Adrenal gland (tissue), 12 donors: ENCODE data around the gene HOPX. TPM values are rescaled to one million over a fixed set of nuclear protein-coding genes. Genes with fewer than 3 reads are reported as not detected.
"Not testable (repeated sequence)": the region's sequence is repeated elsewhere in the genome, so short reads cannot be mapped to it uniquely, and the experiment has no call there.

Experiments
- DNase-seq, 7 donors: peaks; one replicate each; pipeline ENCODE4 v3.0.0-alpha.2; 2019 to 2020
- H3K27ac ChIP-seq, 5 donors: fragments of 200-600 bp; sonication (generic) in 4 of 5; 1 replicate in 3 of 5; 2 replicates in 2 of 5; pipeline versions ENCODE4 v1.5.1 to v1.8.0; 2016 to 2020; ENCODE audit warnings: mild to moderate bottlenecking in 1 of 5
- H3K27me3 ChIP-seq: fragments of 200-600 bp; 2 replicates; pipeline ENCODE4 v1.8.0; 2021
- H3K36me3 ChIP-seq, 2 donors: fragments of 200-600 bp; replicated peaks in 1 of 2; 1 replicate in 1 of 2; 2 replicates in 1 of 2; pipeline versions ENCODE4 v1.5.1 to v1.8.0; 2018 to 2022
- H3K4me1 ChIP-seq, 2 donors: fragments of 200-600 bp; replicated peaks in 1 of 2; 1 replicate in 1 of 2; 2 replicates in 1 of 2; pipeline versions ENCODE4 v1.5.1 to v1.8.0; 2018 to 2021
- H3K4me3 ChIP-seq, 4 donors: fragments of 200-600 bp; sonication (generic) in 3 of 4; one replicate each; pipeline ENCODE4 v1.5.1; 2016 to 2018
- H3K9me3 ChIP-seq, 3 donors: fragments of 200-600 bp; sonication (generic) in 1 of 3; replicated peaks in 1 of 3; 1 replicate in 2 of 3; 2 replicates in 1 of 3; pipeline versions ENCODE4 v1.5.1 to v1.8.0; 2016 to 2021
- POLR2A ChIP-seq, 2 donors: fragments of 450-650 bp; IDR thresholded peaks; one replicate each; pipeline ENCODE4 v1.6.1; 2017; ENCODE audit warnings: antibody characterized with exemption in 2 of 2, mild to moderate bottlenecking in 2 of 2, moderate library complexity in 1 of 2
- WGBS, 4 donors: extraction: QIAGEN DNeasy Blood & Tissue Kit in 2 of 4; methylation state at CpG; one replicate each; pipeline versions ENCODE4 v1.1.5 to v1.1.7; 2013 to 2017; 5-methylcytosine and 5-hydroxymethylcytosine counted together
- intact Hi-C, 2 donors: fragments of 100-400 bp; cut with DNase I; formaldehyde crosslinking; loops; one replicate each; pipeline versions ENCODE4 v1.14.1 to v1.15.0; 2022 to 2023
- polyA plus RNA-seq, 3 donors: library from polyadenylated mRNA; stranded (reverse); fragments of 200-250 nt in 2 of 3; fragments of 350-450 nt in 1 of 3; fragmentation: Illumina TruSeq in 1 of 3; extraction: RNeasy Lipid Tissue Mini Kit (QIAGEN cat#74804) in 1 of 3; gene quantifications; one replicate each; pipeline ENCODE4 v1.2.3, GENCODE V29; 2013 to 2014
- total RNA-seq, 9 donors: library from RNA; depleted of rRNA in 4 of 9; stranded (reverse); fragments of >200 nt in 4 of 9; fragments of 120-200 nt in 1 of 9; fragmentation: NEBNext Ultra II Directional in 1 of 9; extraction: Animal tissue kit (Norgen Biotek cat#: 25700) in 1 of 9; gene quantifications; one replicate each; pipeline versions ENCODE4 v1.1.0 to v1.2.4, GENCODE V29; 2013 to 2023
- TF ChIP-seq, protein P1 (sequence below), 6 experiments: fragments of 450-650 bp in 4 of 6; fragments of 200-600 bp in 2 of 6; sonication (generic) in 1 of 6; IDR thresholded peaks; 1 replicate in 5 of 6; 2 replicates in 1 of 6; pipeline versions ENCODE4 v1.5.1 to v1.8.0; 2016 to 2021; ENCODE audit warnings: antibody characterized with exemption in 6 of 6, mild to moderate bottlenecking in 2 of 6, moderate library complexity in 1 of 6
- donor health status: healthy with polysubstance abuse.
- donor health status: Bipolar disorder and iron deficiency.
- donor health status: DM: yes; HTN: yes; CAD: no.
- donor health status: DM: no; HTN: no; CAD: no.
- donor health status: DM: no; HTN: no; CAD: no.
- donor health status: DM: yes; HTN: yes; CAD: no.

Gene HOPX
- total and polyA plus RNA-seq, 12 donors: 6.4 to 79.5 (median 28.8) TPM

GRCh38 chr4:56641494-56642051 lies 39.5 kb downstream of the HOPX start:
- H3K27me3 ChIP-seq: no peaks in the 10 kb centered on the region
- H3K4me1 ChIP-seq: peaks cover 0 to 7% of the 10 kb centered on the region in 2 donors
- TF ChIP-seq POLR2A (IDR thresholded peaks at IDR 0.05): no peak
- TF ChIP-seq, protein P1, sequence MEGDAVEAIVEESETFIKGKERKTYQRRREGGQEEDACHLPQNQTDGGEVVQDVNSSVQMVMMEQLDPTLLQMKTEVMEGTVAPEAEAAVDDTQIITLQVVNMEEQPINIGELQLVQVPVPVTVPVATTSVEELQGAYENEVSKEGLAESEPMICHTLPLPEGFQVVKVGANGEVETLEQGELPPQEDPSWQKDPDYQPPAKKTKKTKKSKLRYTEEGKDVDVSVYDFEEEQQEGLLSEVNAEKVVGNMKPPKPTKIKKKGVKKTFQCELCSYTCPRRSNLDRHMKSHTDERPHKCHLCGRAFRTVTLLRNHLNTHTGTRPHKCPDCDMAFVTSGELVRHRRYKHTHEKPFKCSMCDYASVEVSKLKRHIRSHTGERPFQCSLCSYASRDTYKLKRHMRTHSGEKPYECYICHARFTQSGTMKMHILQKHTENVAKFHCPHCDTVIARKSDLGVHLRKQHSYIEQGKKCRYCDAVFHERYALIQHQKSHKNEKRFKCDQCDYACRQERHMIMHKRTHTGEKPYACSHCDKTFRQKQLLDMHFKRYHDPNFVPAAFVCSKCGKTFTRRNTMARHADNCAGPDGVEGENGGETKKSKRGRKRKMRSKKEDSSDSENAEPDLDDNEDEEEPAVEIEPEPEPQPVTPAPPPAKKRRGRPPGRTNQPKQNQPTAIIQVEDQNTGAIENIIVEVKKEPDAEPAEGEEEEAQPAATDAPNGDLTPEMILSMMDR (IDR thresholded peaks at IDR 0.05): peak in 1 of 6 experiments; percentile 10
- WGBS, 4 donors: 38 to 48% (median 44%) methylated on average over 4 of the region's 4 CpGs
- DNase-seq: no peak
- intact Hi-C loops: no loop called here
- H3K9me3 ChIP-seq: no peaks in the 10 kb centered on the region
- no peaks in the 10 kb centered on the region for H3K36me3 ChIP-seq
- H3K27ac ChIP-seq: no peak overlapping the region
- H3K4me3 ChIP-seq: no peak overlapping the region

- Histone ChIP-seq H3K27ac (no peak overlapping the region), H3K36me3 (no peaks in the 10 kb centered on the region), H3K4me3 (no peak overlapping the region), H3K9me3 (no peaks in the 10 kb centered on the region), H3K4me1 (peaks cover 0 to 7% of the 10 kb centered on the region in 2 donors), H3K27me3 (no peaks in the 10 kb centered on the region)
- TF ChIP-seq, protein P1 (IDR thresholded peaks at IDR 0.05): no peak
- TF ChIP-seq POLR2A (IDR thresholded peaks at IDR 0.05): no peak
- intact Hi-C loops: no loop called here
- no peak for DNase-seq
- 77 to 90% (median 78%) methylated on average over 5 of the region's 5 CpGs for WGBS, 4 donors
These were observed 40.2 kb downstream of the HOPX start for GRCh38 chr4:56640621-56641493.

- TF ChIP-seq POLR2A (IDR thresholded peaks at IDR 0.05): no peak
- TF ChIP-seq, protein P1 (IDR thresholded peaks at IDR 0.05): no peak
These were observed 43.3 kb downstream of the HOPX start for GRCh38 chr4:56637791-56638190.

GRCh38 chr4:56637154-56637553 lies 43.9 kb downstream of the HOPX start:
- no peak overlapping the region for H3K4me3 ChIP-seq
- no peaks in the 10 kb centered on the region for H3K9me3 ChIP-seq
- no peaks in the 10 kb centered on the region for H3K36me3 ChIP-seq
- intact Hi-C loops: no loop called here
- no peaks in the 10 kb centered on the region for H3K27me3 ChIP-seq
- no peak for TF ChIP-seq POLR2A (IDR thresholded peaks at IDR 0.05)
- TF ChIP-seq, protein P1 (IDR thresholded peaks at IDR 0.05): no peak
- H3K27ac ChIP-seq: no peak overlapping the region
- WGBS, 4 donors: 63 to 81% (median 77%) methylated on average over 1 of the region's 1 CpG
- peaks cover 0 to 7% of the 10 kb centered on the region in 2 donors for H3K4me1 ChIP-seq
- no peak for DNase-seq

More at GRCh38 chr4:56637791-56638190, 43.3 kb downstream of the HOPX start:
- peaks cover 0 to 7% of the 10 kb centered on the region in 2 donors for H3K4me1 ChIP-seq
- H3K36me3 ChIP-seq: no peaks in the 10 kb centered on the region
- DNase-seq: no peak
- no peaks in the 10 kb centered on the region for H3K9me3 ChIP-seq
- no peaks in the 10 kb centered on the region for H3K27me3 ChIP-seq
- H3K27ac ChIP-seq: no peak overlapping the region
- intact Hi-C loops: no loop called here
- no peak overlapping the region for H3K4me3 ChIP-seq

- intact Hi-C loops, H3K4me1 ChIP-seq, H3K27me3 ChIP-seq, H3K9me3 ChIP-seq, H3K27ac ChIP-seq, DNase-seq, H3K36me3 ChIP-seq, H3K4me3 ChIP-seq: not testable (repeated sequence)
- WGBS, 4 donors: 91 to 95% (median 94%) methylated on average over 9 of the region's 9 CpGs
These were observed 46.1 kb downstream of the HOPX start for GRCh38 chr4:56634954-56635353.
